Epithelial cell of proximal tubule (primary cell): Measurements from ENCODE around the gene HDAC4. TPM values are rescaled to one million over a fixed set of nuclear protein-coding genes. Genes with fewer than 3 reads are reported as not detected.

Experiments used
- DNase-seq: peaks from one replicate; pipeline ENCODE4 v3.0.0-alpha.2; 2011; ENCODE audit warnings: low read depth
- H3K4me3 ChIP-seq: 2 replicates; pipeline ENCODE4 v1.5.1; 2011; ENCODE audit warnings: low read depth, mild to moderate bottlenecking, low read length
- CTCF ChIP-seq: conservative IDR thresholded peaks from 2 replicates; pipeline ENCODE4 v1.5.1; 2012; ENCODE audit warnings: low read depth, mild to moderate bottlenecking, low read length
- total RNA-seq: library from RNA; depleted of rRNA; stranded (reverse); fragments of >200 nt; gene quantifications from 2 replicates; pipeline ENCODE4 v1.2.3, GENCODE V29; 2015

HDAC4 gene
- total RNA-seq, 1 donor from 2014 or later: 23.2 TPM

GRCh38 chr2:239085201-239085992 lies 315.4 kb downstream of the HDAC4 start:
- no peak overlapping the region for H3K4me3 ChIP-seq
- no peak for TF ChIP-seq CTCF
- no peak for DNase-seq

GRCh38 chr2:239084007-239084406 lies 316.8 kb downstream of the HDAC4 start:
- no peak for TF ChIP-seq CTCF
- H3K4me3 ChIP-seq: no peak overlapping the region
- DNase-seq: no peak

- DNase-seq: no peak
- TF ChIP-seq CTCF: no peak
- H3K4me3 ChIP-seq: no peak overlapping the region
Observed at GRCh38 chr2:239082425-239082824, 318.4 kb downstream of the HDAC4 start.

- TF ChIP-seq CTCF: no peak
- DNase-seq: no peak
- no peak overlapping the region for H3K4me3 ChIP-seq
Observed at GRCh38 chr2:239081622-239082021, 319.2 kb downstream of the HDAC4 start.

- TF ChIP-seq CTCF: no peak
- no peak overlapping the region for H3K4me3 ChIP-seq
- DNase-seq: no peak
Observed at GRCh38 chr2:239081046-239081445, 319.8 kb downstream of the HDAC4 start.

- no peak overlapping the region for H3K4me3 ChIP-seq
- no peak for DNase-seq
- no peak for TF ChIP-seq CTCF
Observed at GRCh38 chr2:239079671-239080294, 321.0 kb downstream of the HDAC4 start.
